HEK293 (cell line): ENCODE measurements around the gene FOXC1.

ENCODE experiments used
- CTCF ChIA-PET: fragments of 350-600 bp; formaldehyde crosslinking; extraction: SDS; loops from one replicate; lab custom pipeline; 2021; ENCODE audit warnings: antibody characterized with exemption; lab: Yijun Ruan, JAX
- POLR2A ChIA-PET: fragments of 300-600 bp; formaldehyde crosslinking; extraction: SDS; loops from one replicate; lab custom pipeline; 2020; ENCODE audit warnings: antibody characterized with exemption, inconsistent platforms; lab: Yijun Ruan, JAX
- H3K27ac ChIP-seq: fragments of 200-500 bp; sonication (Bioruptor generic); 2 replicates; pipeline ENCODE4 v1.5.1; 2014; ENCODE audit warnings: low read depth, low read length, control low read depth, inconsistent platforms; ENCODE audit errors: extremely low read depth
- H3K36me3 ChIP-seq, 2 experiments: fragments of 200-500 bp in 1 of 2; sonication (Bioruptor generic) in 1 of 2; 1 replicate in 1 of 2; 2 replicates in 1 of 2; pipeline ENCODE4 v1.5.1; 2014 to 2017; ENCODE audit warnings: inconsistent platforms in 2 of 2, low read length in 2 of 2; ENCODE audit not compliant: control insufficient read depth in 2 of 2, insufficient read depth in 1 of 2
- H3K4me1 ChIP-seq: fragments of 200-500 bp; sonication (Bioruptor generic); 2 replicates; pipeline ENCODE4 v1.5.1; 2014; ENCODE audit warnings: mild to moderate bottlenecking, low read length, inconsistent platforms; ENCODE audit not compliant: control insufficient read depth, insufficient read depth
- H3K4me3 ChIP-seq: 2 replicates; pipeline ENCODE4 v1.5.1; 2011; ENCODE audit warnings: low read depth, mild to moderate bottlenecking, control low read depth, low read length, moderate library complexity
- H3K9me3 ChIP-seq: fragments of 200-500 bp; sonication (Bioruptor generic); 2 replicates; pipeline ENCODE4 v1.5.1; 2014; ENCODE audit warnings: low read depth, low read length, inconsistent platforms; ENCODE audit not compliant: control insufficient read depth, insufficient read depth
- GLI2 ChIP-seq: fragments of 450-650 bp; formaldehyde crosslinking; IDR thresholded peaks from 2 replicates; pipeline ENCODE4; 2017; ENCODE audit warnings: missing biosample characterization, missing genetic modification characterization, low read depth, borderline replicate concordance
- MYNN ChIP-seq: fragments of 450-650 bp; formaldehyde crosslinking; IDR thresholded peaks from 2 replicates; pipeline ENCODE4 v1.5.1; 2016; ENCODE audit warnings: missing biosample characterization, missing genetic modification characterization, borderline replicate concordance
- TRIM28 ChIP-seq: IDR thresholded peaks from 2 replicates; pipeline ENCODE4 v1.6.1; 2011; ENCODE audit warnings: low read length, control low read depth, borderline replicate concordance
- ZBTB7A ChIP-seq: fragments of 450-650 bp; formaldehyde crosslinking; IDR thresholded peaks from 2 replicates; pipeline ENCODE4 v1.5.1; 2016; ENCODE audit warnings: low read depth, missing biosample characterization, missing genetic modification characterization
- ZNF2 ChIP-seq: fragments of 450-650 bp; formaldehyde crosslinking; IDR thresholded peaks from 2 replicates; pipeline ENCODE4 v1.5.1; 2016; ENCODE audit warnings: missing biosample characterization, missing genetic modification characterization
- ZNF221 ChIP-seq: fragments of 450-650 bp; formaldehyde crosslinking; IDR thresholded peaks from 2 replicates; pipeline ENCODE4 v1.5.1; 2017; ENCODE audit warnings: missing biosample characterization, missing genetic modification characterization, borderline replicate concordance
- ZNF350 ChIP-seq: fragments of 450-650 bp; formaldehyde crosslinking; IDR thresholded peaks from 2 replicates; pipeline ENCODE4 v1.5.0; 2017; ENCODE audit warnings: missing biosample characterization, mild to moderate bottlenecking, missing genetic modification characterization
- ZNF501 ChIP-seq: fragments of 450-650 bp; formaldehyde crosslinking; IDR thresholded peaks from 2 replicates; pipeline ENCODE4 v1.5.1; 2016; ENCODE audit warnings: missing biosample characterization, missing genetic modification characterization
- ZNF571 ChIP-seq: fragments of 450-650 bp; formaldehyde crosslinking; IDR thresholded peaks from 2 replicates; pipeline ENCODE4 v1.5.0; 2017; ENCODE audit warnings: missing biosample characterization, missing genetic modification characterization
- ZNF626 ChIP-seq: fragments of 450-650 bp; sonication (Bioruptor Pico); formaldehyde crosslinking; IDR thresholded peaks from 2 replicates; pipeline ENCODE4 v1.5.1; 2018; ENCODE audit warnings: missing biosample characterization, missing genetic modification characterization, inconsistent platforms
- ZNF747 ChIP-seq: fragments of 450-650 bp; formaldehyde crosslinking; IDR thresholded peaks from 2 replicates; pipeline ENCODE4 v1.5.1; 2016; ENCODE audit warnings: missing biosample characterization, missing genetic modification characterization
- ZNF768 ChIP-seq: fragments of 450-650 bp; formaldehyde crosslinking; IDR thresholded peaks from 2 replicates; pipeline ENCODE4 v1.5.1; 2018; ENCODE audit warnings: missing biosample characterization, mild to moderate bottlenecking, missing genetic modification characterization
- TF ChIP-seq, protein P1 (sequence below): fragments of 450-650 bp; formaldehyde crosslinking; IDR thresholded peaks from 2 replicates; pipeline ENCODE4 v1.5.1; 2016; ENCODE audit warnings: missing biosample characterization, missing genetic modification characterization
- TF ChIP-seq, protein P2 (sequence below): fragments of 450-650 bp; formaldehyde crosslinking; IDR thresholded peaks from 2 replicates; pipeline ENCODE4 v1.5.1; 2016; ENCODE audit warnings: missing biosample characterization, missing genetic modification characterization
- TF ChIP-seq, protein P3 (sequence below): fragments of 450-650 bp; formaldehyde crosslinking; IDR thresholded peaks from 2 replicates; pipeline ENCODE4 v1.5.1; 2016; ENCODE audit warnings: missing biosample characterization, missing genetic modification characterization

Gene FOXC1

DNA sequence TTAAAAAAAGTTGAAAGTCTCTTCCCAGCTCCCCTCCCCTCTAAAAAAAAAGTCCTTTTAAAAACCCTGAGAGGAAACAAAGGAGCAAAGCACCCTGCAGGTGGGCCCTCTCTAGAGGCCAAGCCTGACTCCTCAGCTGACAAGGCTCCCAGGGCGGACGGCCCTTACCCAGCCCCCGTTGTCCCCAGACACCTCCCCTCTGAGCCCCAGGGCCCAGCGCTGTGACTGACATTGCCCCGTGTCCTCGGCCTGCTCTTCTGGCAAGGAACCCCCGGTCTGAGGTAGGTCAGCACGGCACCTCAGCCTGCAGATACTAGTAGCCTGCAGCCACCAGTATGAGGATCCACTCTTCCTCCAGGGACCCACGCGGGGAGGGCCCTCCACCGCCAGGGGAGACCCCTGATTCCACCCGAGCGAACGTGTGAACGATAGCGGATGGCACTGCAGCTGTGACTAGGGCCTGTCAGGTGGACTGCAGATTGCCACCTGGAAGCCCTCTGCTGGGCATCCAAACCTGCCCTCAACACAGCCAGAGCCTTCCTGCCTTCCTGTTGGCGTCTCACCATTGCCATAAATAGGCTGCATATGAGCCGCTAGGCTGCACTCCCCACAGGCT lies 34.2 kb downstream of the FOXC1 start:
- TF ChIP-seq ZNF2 (tag by site-specific recombination) = no peak
- TF ChIP-seq, protein P1, sequence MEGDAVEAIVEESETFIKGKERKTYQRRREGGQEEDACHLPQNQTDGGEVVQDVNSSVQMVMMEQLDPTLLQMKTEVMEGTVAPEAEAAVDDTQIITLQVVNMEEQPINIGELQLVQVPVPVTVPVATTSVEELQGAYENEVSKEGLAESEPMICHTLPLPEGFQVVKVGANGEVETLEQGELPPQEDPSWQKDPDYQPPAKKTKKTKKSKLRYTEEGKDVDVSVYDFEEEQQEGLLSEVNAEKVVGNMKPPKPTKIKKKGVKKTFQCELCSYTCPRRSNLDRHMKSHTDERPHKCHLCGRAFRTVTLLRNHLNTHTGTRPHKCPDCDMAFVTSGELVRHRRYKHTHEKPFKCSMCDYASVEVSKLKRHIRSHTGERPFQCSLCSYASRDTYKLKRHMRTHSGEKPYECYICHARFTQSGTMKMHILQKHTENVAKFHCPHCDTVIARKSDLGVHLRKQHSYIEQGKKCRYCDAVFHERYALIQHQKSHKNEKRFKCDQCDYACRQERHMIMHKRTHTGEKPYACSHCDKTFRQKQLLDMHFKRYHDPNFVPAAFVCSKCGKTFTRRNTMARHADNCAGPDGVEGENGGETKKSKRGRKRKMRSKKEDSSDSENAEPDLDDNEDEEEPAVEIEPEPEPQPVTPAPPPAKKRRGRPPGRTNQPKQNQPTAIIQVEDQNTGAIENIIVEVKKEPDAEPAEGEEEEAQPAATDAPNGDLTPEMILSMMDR (tag by site-specific recombination) = 0 out of 2 replicates have a peak, but pooled peaks have one; percentile 32
- H3K27ac ChIP-seq = no peak overlapping the region
- H3K4me1 ChIP-seq = peaks cover 4% of the 10 kb centered on the region; the same call in 1 of the 2 replicates
- H3K9me3 ChIP-seq = no peaks in the 10 kb centered on the region
- ChIA-PET CTCF (interaction anchor here (1.0 kb wide), 1 partner anchor 43 kb away, joined by 3 read pairs; no protein-coding TSS in a partner anchor), POLR2A (no interaction called here)
- no peaks in the 10 kb centered on the region for H3K36me3 ChIP-seq
- H3K4me3 ChIP-seq = no peak overlapping the region

DNA sequence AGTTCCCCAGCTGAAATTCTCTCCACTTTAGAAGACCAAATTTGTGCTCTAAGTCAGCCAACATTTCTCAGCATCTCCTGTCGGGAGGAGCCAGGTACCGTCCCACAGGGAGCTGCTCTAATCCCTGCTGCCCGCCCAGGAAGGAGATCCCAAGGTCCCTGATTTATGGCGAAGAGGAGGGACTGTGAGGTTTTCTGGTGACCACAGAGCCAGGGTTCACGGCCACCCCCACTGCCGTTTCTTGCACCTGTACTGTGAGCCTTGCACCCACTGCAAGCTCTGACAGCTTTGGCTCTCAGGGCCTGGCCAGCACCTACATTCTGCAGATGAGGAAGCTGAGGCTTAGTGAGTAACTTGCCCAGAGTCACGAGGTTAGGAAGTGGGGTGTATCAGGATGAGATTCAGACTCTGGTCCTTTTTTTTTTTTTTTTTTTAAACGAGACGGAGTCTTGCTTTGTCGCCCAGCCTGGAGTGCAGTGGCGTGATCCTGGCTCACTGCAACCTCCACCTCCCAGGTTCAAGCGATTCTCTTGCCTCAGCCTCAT lies 34.9 kb downstream of the FOXC1 start:
- Histone ChIP-seq H3K27ac (no peak overlapping the region), H3K36me3 (no peaks in the 10 kb centered on the region), H3K4me1 (peaks cover 4% of the 10 kb centered on the region; the same call in 1 of the 2 replicates), H3K4me3 (no peak overlapping the region)
- TF ChIP-seq MYNN (no peak), ZBTB7A (tag by site-specific recombination) (no peak), ZNF747 (tag by site-specific recombination) (no peak), TRIM28 (no peak), ZNF626 (no peak), ZNF571 (tag by site-specific recombination) (no peak), ZNF221 (tag by site-specific recombination) (no peak), ZNF501 (tag by site-specific recombination) (no peak), ZNF768 (tag by site-specific recombination) (no peak), GLI2 (tag by site-specific recombination) (no peak), ZNF350 (tag by site-specific recombination) (no peak)
- TF ChIP-seq, protein P2, sequence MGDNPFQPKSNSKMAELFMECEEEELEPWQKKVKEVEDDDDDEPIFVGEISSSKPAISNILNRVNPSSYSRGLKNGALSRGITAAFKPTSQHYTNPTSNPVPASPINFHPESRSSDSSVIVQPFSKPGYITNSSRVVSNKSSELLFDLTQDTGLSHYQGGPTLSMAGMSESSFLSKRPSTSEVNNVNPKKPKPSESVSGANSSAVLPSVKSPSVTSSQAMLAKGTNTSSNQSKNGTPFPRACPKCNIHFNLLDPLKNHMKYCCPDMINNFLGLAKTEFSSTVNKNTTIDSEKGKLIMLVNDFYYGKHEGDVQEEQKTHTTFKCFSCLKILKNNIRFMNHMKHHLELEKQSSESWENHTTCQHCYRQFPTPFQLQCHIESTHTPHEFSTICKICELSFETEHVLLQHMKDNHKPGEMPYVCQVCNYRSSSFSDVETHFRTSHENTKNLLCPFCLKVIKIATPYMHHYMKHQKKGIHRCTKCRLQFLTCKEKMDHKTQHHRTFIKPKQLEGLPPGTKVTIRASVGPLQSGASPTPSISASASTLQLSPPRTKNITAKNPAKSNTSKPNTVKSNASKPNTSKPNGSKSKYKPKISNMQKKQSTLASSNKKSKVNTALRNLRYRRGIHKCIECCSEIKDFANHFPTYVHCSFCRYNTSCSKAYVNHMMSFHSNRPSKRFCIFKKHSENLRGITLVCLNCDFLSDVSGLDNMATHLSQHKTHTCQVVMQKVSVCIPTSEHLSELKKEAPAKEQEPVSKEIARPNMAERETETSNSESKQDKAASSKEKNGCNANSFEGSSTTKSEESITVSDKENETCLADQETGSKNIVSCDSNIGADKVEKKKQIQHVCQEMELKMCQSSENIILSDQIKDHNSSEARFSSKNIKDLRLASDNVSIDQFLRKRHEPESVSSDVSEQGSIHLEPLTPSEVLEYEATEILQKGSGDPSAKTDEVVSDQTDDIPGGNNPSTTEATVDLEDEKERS (tag by site-specific recombination) = no peak
- TF ChIP-seq, protein P3, sequence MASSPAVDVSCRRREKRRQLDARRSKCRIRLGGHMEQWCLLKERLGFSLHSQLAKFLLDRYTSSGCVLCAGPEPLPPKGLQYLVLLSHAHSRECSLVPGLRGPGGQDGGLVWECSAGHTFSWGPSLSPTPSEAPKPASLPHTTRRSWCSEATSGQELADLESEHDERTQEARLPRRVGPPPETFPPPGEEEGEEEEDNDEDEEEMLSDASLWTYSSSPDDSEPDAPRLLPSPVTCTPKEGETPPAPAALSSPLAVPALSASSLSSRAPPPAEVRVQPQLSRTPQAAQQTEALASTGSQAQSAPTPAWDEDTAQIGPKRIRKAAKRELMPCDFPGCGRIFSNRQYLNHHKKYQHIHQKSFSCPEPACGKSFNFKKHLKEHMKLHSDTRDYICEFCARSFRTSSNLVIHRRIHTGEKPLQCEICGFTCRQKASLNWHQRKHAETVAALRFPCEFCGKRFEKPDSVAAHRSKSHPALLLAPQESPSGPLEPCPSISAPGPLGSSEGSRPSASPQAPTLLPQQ (tag by site-specific recombination) = no peak
- TF ChIP-seq, all 188 proteins: peak for 0
- ChIA-PET POLR2A (no interaction called here), CTCF (no interaction called here)
- H3K9me3 ChIP-seq = no peaks in the 10 kb centered on the region
